Gastrocnemius medialis (tissue), 4 donors: Measurements from ENCODE around the gene TOMM20. TPM values are rescaled to one million over a fixed set of nuclear protein-coding genes. Genes with fewer than 3 reads are reported as not detected.

ENCODE experiments used
- ATAC-seq, 2 donors: fragments of 150-250 bp; one replicate each; pipeline ENCODE4 v1.9.1; 2016
- DNase-seq, 2 donors: peaks; one replicate each; pipeline ENCODE4 v3.0.0-alpha.2; 2019
- H3K27ac ChIP-seq, 4 donors: fragments of 200-600 bp; sonication (generic); 1 replicate in 1 of 4; 2 replicates in 3 of 4; pipeline ENCODE4 v1.5.1; 2016 to 2018; ENCODE audit warnings: mild to moderate bottlenecking in 2 of 4, moderate library complexity in 1 of 4
- H3K27me3 ChIP-seq, 3 donors: fragments of 200-600 bp; sonication (generic) in 2 of 3; 1 replicate in 1 of 3; 2 replicates in 2 of 3; pipeline versions ENCODE4 v1.5.1 to v1.6.0; 2016 to 2019; ENCODE audit warnings: mild to moderate bottlenecking in 1 of 3, moderate library complexity in 1 of 3
- H3K36me3 ChIP-seq, 2 donors: fragments of 200-600 bp; sonication (generic) in 1 of 2; one replicate each; pipeline ENCODE4 v1.5.1; 2017 to 2018
- H3K4me1 ChIP-seq, 2 donors: fragments of 200-600 bp; sonication (generic) in 1 of 2; one replicate each; pipeline ENCODE4 v1.5.1; 2016 to 2017; ENCODE audit warnings: mild to moderate bottlenecking in 2 of 2
- H3K4me3 ChIP-seq, 4 donors: fragments of 200-600 bp; sonication (generic) in 3 of 4; 1 replicate in 1 of 4; 2 replicates in 3 of 4; pipeline ENCODE4 v1.5.1; 2016 to 2019; ENCODE audit warnings: mild to moderate bottlenecking in 2 of 4
- H3K9me3 ChIP-seq, 3 donors: fragments of 200-600 bp; sonication (generic) in 2 of 3; 1 replicate in 1 of 3; 2 replicates in 2 of 3; pipeline ENCODE4 v1.5.1; 2016 to 2019
- POLR2A ChIP-seq, 2 donors: fragments of 450-650 bp; IDR thresholded peaks; one replicate each; pipeline ENCODE4 v1.6.1; 2017; ENCODE audit warnings: antibody characterized with exemption in 2 of 2, mild to moderate bottlenecking in 2 of 2, moderate library complexity in 2 of 2
- in situ Hi-C, 4 donors: fragments of 200-750 bp; cut with MboI; loops; one replicate each; pipeline versions ENCODE4 v1.15.0 to v1.8.0; 2017; ENCODE audit warnings: low sequenced_read_pairs in 4 of 4
- intact Hi-C: fragments of 100-400 bp; cut with DNase I; formaldehyde crosslinking; loops from one replicate; pipeline ENCODE4 v1.15.1; 2023; ENCODE audit warnings: low total_unique reads
- total RNA-seq, 4 donors: library from RNA; depleted of rRNA; stranded (reverse); fragments of >200 nt; gene quantifications; one replicate each; pipeline versions ENCODE4 v1.1.0 to v1.2.3, GENCODE V29; 2016
- TF ChIP-seq, protein P1 (sequence below), 5 experiments: fragments of 450-650 bp in 3 of 5; fragments of 200-600 bp in 2 of 5; sonication (generic) in 2 of 5; IDR thresholded peaks in 4 of 5; conservative IDR thresholded peaks in 1 of 5; 1 replicate in 4 of 5; 2 replicates in 1 of 5; pipeline ENCODE4 v1.5.1; 2016 to 2019; ENCODE audit warnings: antibody characterized with exemption in 5 of 5, mild to moderate bottlenecking in 3 of 5, moderate library complexity in 3 of 5

The TOMM20 gene
- total RNA-seq, 4 donors from 2014 or later = 51.7 to 71.8 (median 62.3) TPM

GRCh38 chr1:235127203-235127602 lies 1.4 kb downstream of the TOMM20 start:
- Histone ChIP-seq H3K9me3 (no peaks in the 10 kb centered on the region), H3K36me3 (peaks cover 0 to 4% of the 10 kb centered on the region in 2 donors), H3K27ac (peak overlapping the region in 2 of 4 donors; percentile 86 to 87), H3K27me3 (no peaks in the 10 kb centered on the region), H3K4me1 (peaks cover 15 to 18% of the 10 kb centered on the region in 2 donors), H3K4me3 (peak overlapping the region; percentile 90 to 95 (median 94))
- in situ Hi-C loops (no loop called here), intact Hi-C loops (loop anchor here (5.0 to 10.0 kb wide), 2 partner anchors 198 to 375 kb away; partner anchors contain the start of genes ARID4B, B3GALNT2 and GGPS1)
- TF ChIP-seq, protein P1, sequence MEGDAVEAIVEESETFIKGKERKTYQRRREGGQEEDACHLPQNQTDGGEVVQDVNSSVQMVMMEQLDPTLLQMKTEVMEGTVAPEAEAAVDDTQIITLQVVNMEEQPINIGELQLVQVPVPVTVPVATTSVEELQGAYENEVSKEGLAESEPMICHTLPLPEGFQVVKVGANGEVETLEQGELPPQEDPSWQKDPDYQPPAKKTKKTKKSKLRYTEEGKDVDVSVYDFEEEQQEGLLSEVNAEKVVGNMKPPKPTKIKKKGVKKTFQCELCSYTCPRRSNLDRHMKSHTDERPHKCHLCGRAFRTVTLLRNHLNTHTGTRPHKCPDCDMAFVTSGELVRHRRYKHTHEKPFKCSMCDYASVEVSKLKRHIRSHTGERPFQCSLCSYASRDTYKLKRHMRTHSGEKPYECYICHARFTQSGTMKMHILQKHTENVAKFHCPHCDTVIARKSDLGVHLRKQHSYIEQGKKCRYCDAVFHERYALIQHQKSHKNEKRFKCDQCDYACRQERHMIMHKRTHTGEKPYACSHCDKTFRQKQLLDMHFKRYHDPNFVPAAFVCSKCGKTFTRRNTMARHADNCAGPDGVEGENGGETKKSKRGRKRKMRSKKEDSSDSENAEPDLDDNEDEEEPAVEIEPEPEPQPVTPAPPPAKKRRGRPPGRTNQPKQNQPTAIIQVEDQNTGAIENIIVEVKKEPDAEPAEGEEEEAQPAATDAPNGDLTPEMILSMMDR (IDR thresholded peaks at IDR 0.05 in 4 of 5, conservative IDR thresholded peaks at IDR 0.05 in 1 of 5) = no peak
- TF ChIP-seq POLR2A (IDR thresholded peaks at IDR 0.05) = no peak
- no peak for DNase-seq
- no peak for ATAC-seq

DNA sequence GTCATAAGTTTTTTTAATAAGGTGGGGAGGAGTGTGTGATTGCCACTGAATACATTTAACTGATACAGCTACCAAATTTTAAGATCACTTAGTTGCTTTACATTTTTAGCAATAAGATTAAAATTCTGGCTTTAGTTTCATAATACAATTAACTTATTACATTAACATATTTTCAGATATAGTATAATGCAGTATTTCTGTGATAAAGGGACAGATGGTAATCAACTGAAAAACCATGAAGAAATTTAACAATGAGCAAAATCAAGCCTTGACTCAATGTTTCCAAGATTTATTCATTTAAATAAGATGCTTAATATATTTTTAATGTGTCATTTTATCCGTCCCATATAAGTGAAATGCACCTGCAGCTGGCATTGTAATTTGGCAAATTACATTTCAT lies 4.0 kb downstream of the TOMM20 start:
- DNase-seq = no peak
- no peak for ATAC-seq
- Histone ChIP-seq H3K27me3 (no peaks in the 10 kb centered on the region), H3K4me3 (no peak overlapping the region), H3K36me3 (peaks cover 0 to 16% of the 10 kb centered on the region in 2 donors), H3K4me1 (peaks cover 18 to 19% of the 10 kb centered on the region in 2 donors), H3K9me3 (no peaks in the 10 kb centered on the region), H3K27ac (no peak overlapping the region)
- TF ChIP-seq POLR2A (IDR thresholded peaks at IDR 0.05) = no peak
- TF ChIP-seq, protein P1 (IDR thresholded peaks at IDR 0.05 in 4 of 5, conservative IDR thresholded peaks at IDR 0.05 in 1 of 5) = no peak
- in situ Hi-C loops (loop anchor here in 1 of 4 donors (25.0 kb wide), 1 partner anchor 288 kb away; no protein-coding TSS in a partner anchor), intact Hi-C loops (loop anchor here (5.0 to 10.0 kb wide), 2 partner anchors 200 to 378 kb away; partner anchors contain the start of genes ARID4B, B3GALNT2 and GGPS1)

DNA sequence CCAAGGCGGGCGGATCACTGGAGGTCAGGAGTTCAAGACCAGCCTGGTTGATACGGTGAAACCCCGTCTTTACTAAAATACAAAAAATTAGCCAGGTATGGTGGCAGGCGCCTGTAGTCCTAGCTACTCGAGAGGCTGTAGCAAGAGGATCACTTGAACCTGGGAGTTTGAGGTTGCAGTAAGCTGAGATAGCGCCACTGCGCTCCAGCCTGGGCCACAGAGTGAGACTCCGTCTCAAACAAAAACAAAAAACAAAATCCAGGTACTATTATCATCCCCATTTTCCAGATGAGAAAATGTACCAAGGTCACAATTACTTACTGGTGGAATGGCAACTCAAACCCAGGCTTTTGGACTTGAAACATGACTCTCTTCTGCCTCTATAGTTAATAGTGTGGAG lies 4.5 kb downstream of the TOMM20 start:
- TF ChIP-seq, protein P1 (IDR thresholded peaks at IDR 0.05 in 4 of 5, conservative IDR thresholded peaks at IDR 0.05 in 1 of 5) = no peak
- no peak for TF ChIP-seq POLR2A (IDR thresholded peaks at IDR 0.05)
- Histone ChIP-seq H3K4me3 (no peak overlapping the region), H3K36me3 (peaks cover 0 to 21% of the 10 kb centered on the region in 2 donors), H3K27ac (no peak overlapping the region), H3K27me3 (no peaks in the 10 kb centered on the region), H3K9me3 (no peaks in the 10 kb centered on the region), H3K4me1 (peaks cover 15 to 19% of the 10 kb centered on the region in 2 donors)
- DNase-seq (no peak), ATAC-seq (no peak)
- in situ Hi-C loops = loop anchor here in 1 of 4 donors (25.0 kb wide), 1 partner anchor 288 kb away; no protein-coding TSS in a partner anchor
- intact Hi-C loops = loop anchor here (10.0 kb wide), 1 partner anchor 201 kb away; the partner anchor contains the start of genes ARID4B and GGPS1

DNA sequence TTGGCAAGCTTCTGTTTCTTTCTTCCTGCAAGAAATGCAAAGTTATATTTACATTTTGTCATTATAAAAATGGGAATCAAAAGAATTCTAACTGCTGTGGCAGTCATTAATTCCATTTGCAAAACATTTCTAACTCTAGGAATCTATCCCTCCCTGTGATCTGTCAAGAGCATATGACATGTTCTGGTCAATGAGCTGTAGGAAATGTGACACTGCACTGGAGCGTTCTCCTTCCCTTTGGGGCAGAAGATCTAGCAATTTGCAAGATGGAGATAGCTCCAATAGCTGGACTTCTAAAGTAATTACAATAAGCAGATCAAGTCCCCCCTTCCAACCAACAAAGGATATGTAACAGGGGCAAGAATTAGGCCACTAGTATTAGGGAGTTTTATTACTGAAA lies 6.3 kb downstream of the TOMM20 start:
- in situ Hi-C loops (loop anchor here in 1 of 4 donors (25.0 kb wide), 1 partner anchor 290 kb away; no protein-coding TSS in a partner anchor), intact Hi-C loops (loop anchor here (10.0 kb wide), 1 partner anchor 202 kb away; the partner anchor contains the start of genes ARID4B and GGPS1)
- H3K36me3 ChIP-seq = peaks cover 0 to 38% of the 10 kb centered on the region in 2 donors
- peaks cover 9 to 15% of the 10 kb centered on the region in 2 donors for H3K4me1 ChIP-seq
- H3K27me3 ChIP-seq = no peaks in the 10 kb centered on the region
- H3K9me3 ChIP-seq = no peaks in the 10 kb centered on the region
- DNase-seq = no peak
- TF ChIP-seq, protein P1 (IDR thresholded peaks at IDR 0.05 in 4 of 5, conservative IDR thresholded peaks at IDR 0.05 in 1 of 5) = no peak
- TF ChIP-seq POLR2A (IDR thresholded peaks at IDR 0.05) = no peak
- no peak for ATAC-seq
- no peak overlapping the region for H3K27ac ChIP-seq
- H3K4me3 ChIP-seq = no peak overlapping the region
